ENCODE data around the gene C5AR2. TPM values are rescaled to one million over a fixed set of nuclear protein-coding genes. Genes with fewer than 3 reads are reported as not detected.
A peak's percentile ranks its signal among the peaks of the same experiment; 100 is the strongest.

Gene C5AR2
- total RNA-seq, 2 experiments from 2014 or later: 0.06 to 0.19 TPM

GRCh38 chr19:47309608-47310007 is 22.4 kb upstream of the C5AR2 start, which contains the start of gene C5AR1:
C5AR1 (plus strand) TSS chr19:47309861; CDS start chr19:47309896, 35 bp downstream.
- H3K36me3 Mint-ChIP-seq (ENCODE audit: low read depth): no peaks in the 10 kb centered on the region
- DNase-seq (peak in 2 of 14 experiments; percentile 23 to 45), ATAC-seq (ENCODE audit: poor library complexity) (no peak)

GRCh38 chr19:47310323-47310722 is 21.7 kb upstream of the C5AR2 start:
- Mint-ChIP-seq H3K4me3 (no peak overlapping the region), H3K36me3 (ENCODE audit: low read depth) (no peaks in the 10 kb centered on the region), H3K4me1 (ENCODE audit: low read depth) (peaks cover 2% of the 10 kb centered on the region), H3K27me3 (peaks cover 24% of the 10 kb centered on the region), H3K27ac (no peak overlapping the region), H3K9me3 (no peaks in the 10 kb centered on the region)
- peaks cover 2% of the 10 kb centered on the region for H3K4me1 ChIP-seq (ENCODE audit: insufficient read depth, low read length)
- intact Hi-C loops (cut with DNase I, micrococcal nuclease): no loop called here
- peaks cover 0 to 3% of the 10 kb centered on the region in 2 experiments for H3K27me3 ChIP-seq (ENCODE audit: control insufficient read depth in 1 of 2, insufficient read depth in 2 of 2, low read length in 2 of 2)
- no peak for TF ChIP-seq CTCF (IDR thresholded peaks at IDR 0.05)
- H3K4me3 ChIP-seq (ENCODE audit: low read length): peak overlapping the region; percentile 5
- ChIA-PET CTCF (interaction anchor here (1.2 kb wide), 1 partner anchor 39 kb away, joined by 3 read pairs; the partner anchor contains the start of gene DHX34), POLR2A (no interaction called here)
- H3K36me3 ChIP-seq (ENCODE audit: insufficient read depth, low read length): no peaks in the 10 kb centered on the region
- H3K9me3 ChIP-seq (ENCODE audit: control insufficient read depth in 1 of 2, insufficient read depth in 1 of 2, low read length in 2 of 2): no peaks in the 10 kb centered on the region
- DNase-seq (no peak), ATAC-seq (ENCODE audit: poor library complexity) (no peak)
- H3K27ac ChIP-seq (ENCODE audit: low read depth in 1 of 2, low read length in 2 of 2): no peak overlapping the region

More at GRCh38 chr19:47309608-47310007, 22.4 kb upstream of the C5AR2 start, which contains the start of gene C5AR1:
- H3K9me3 ChIP-seq (ENCODE audit: control insufficient read depth in 1 of 2, insufficient read depth in 1 of 2, low read length in 2 of 2): no peaks in the 10 kb centered on the region
- no peaks in the 10 kb centered on the region for H3K36me3 ChIP-seq (ENCODE audit: insufficient read depth, low read length)
- intact Hi-C loops (cut with DNase I, micrococcal nuclease): no loop called here
- peaks cover 0 to 3% of the 10 kb centered on the region in 2 experiments for H3K27me3 ChIP-seq (ENCODE audit: control insufficient read depth in 1 of 2, insufficient read depth in 2 of 2, low read length in 2 of 2)
- H3K4me3 ChIP-seq (ENCODE audit: low read length): peak within 1 kb of the TSS; percentile 5
- ChIA-PET CTCF (interaction anchor here (1.2 kb wide), 1 partner anchor 39 kb away, joined by 3 read pairs; the partner anchor contains the start of gene DHX34), POLR2A (no interaction called here)
- peaks cover 4% of the 10 kb centered on the region for H3K4me1 ChIP-seq (ENCODE audit: insufficient read depth, low read length)
- Mint-ChIP-seq H3K4me3 (no peak within 1 kb of the TSS), H3K27ac (no peak within 1 kb of the TSS), H3K27me3 (peaks cover 25% of the 10 kb centered on the region), H3K9me3 (no peaks in the 10 kb centered on the region), H3K4me1 (ENCODE audit: low read depth) (peaks cover 5% of the 10 kb centered on the region)
- H3K27ac ChIP-seq (ENCODE audit: low read depth in 1 of 2, low read length in 2 of 2): no peak within 1 kb of the TSS
- no peak for TF ChIP-seq CTCF (IDR thresholded peaks at IDR 0.05)

GRCh38 chr19:47310819-47311218 is 21.2 kb upstream of the C5AR2 start:
- H3K36me3 ChIP-seq (ENCODE audit: insufficient read depth, low read length): no peaks in the 10 kb centered on the region
- H3K4me3 ChIP-seq (ENCODE audit: low read length): peak overlapping the region; percentile 5
- H3K4me1 Mint-ChIP-seq (ENCODE audit: low read depth): no peaks in the 10 kb centered on the region
- H3K27ac ChIP-seq (ENCODE audit: low read depth in 1 of 2, low read length in 2 of 2): no peak overlapping the region
- H3K4me3 Mint-ChIP-seq: no peak overlapping the region
- ATAC-seq (ENCODE audit: poor library complexity) (no peak), DNase-seq (peak in 2 of 14 experiments; percentile 47 to 48)
- no peak overlapping the region for H3K27ac Mint-ChIP-seq
- H3K9me3 Mint-ChIP-seq: no peaks in the 10 kb centered on the region
- peaks cover 26% of the 10 kb centered on the region for H3K27me3 Mint-ChIP-seq
- peaks cover 0 to 3% of the 10 kb centered on the region in 2 experiments for H3K27me3 ChIP-seq (ENCODE audit: control insufficient read depth in 1 of 2, insufficient read depth in 2 of 2, low read length in 2 of 2)
- POLR2A ChIA-PET: no interaction called here
- H3K4me1 ChIP-seq (ENCODE audit: insufficient read depth, low read length): no peaks in the 10 kb centered on the region
- H3K9me3 ChIP-seq (ENCODE audit: control insufficient read depth in 1 of 2, insufficient read depth in 1 of 2, low read length in 2 of 2): no peaks in the 10 kb centered on the region
- CTCF ChIA-PET: interaction anchor here (1.2 kb wide), 1 partner anchor 38 kb away, joined by 3 read pairs; the partner anchor contains the start of gene DHX34
- intact Hi-C loops (cut with DNase I, micrococcal nuclease): no loop called here
- TF ChIP-seq CTCF (IDR thresholded peaks at IDR 0.05): no peak
- no peaks in the 10 kb centered on the region for H3K36me3 Mint-ChIP-seq (ENCODE audit: low read depth)

Data from CD4-positive, alpha-beta T cell (primary cell).